Measurements from ENCODE around the gene CCDC160. TPM values are rescaled to one million over a fixed set of nuclear protein-coding genes. Genes with fewer than 3 reads are reported as not detected.

Gene CCDC160
- total RNA-seq, 1 donor from 2014 or later: not detected

- POLR2A ChIA-PET: no interaction called here
- intact Hi-C loops (cut with micrococcal nuclease): no loop called here
- Mint-ChIP-seq H3K27ac (no peak overlapping the region), H3K4me1 (no peaks in the 10 kb centered on the region), H3K36me3 (ENCODE audit: low read depth) (no peaks in the 10 kb centered on the region), H3K4me3 (no peak overlapping the region), H3K27me3 (peaks cover 6% of the 10 kb centered on the region), H3K9me3 (peaks cover 10% of the 10 kb centered on the region)
- DNase-seq (no peak), ATAC-seq (ENCODE audit: low read depth) (no peak)
- CTCF ChIA-PET: no interaction called here
- TF ChIP-seq CTCF (IDR thresholded peaks at IDR 0.05): no peak
Observed at GRCh38 chrX:134294548-134294947, 57.6 kb downstream of the CCDC160 start.

Other genes starting within 250 kb of the CCDC160 start
- gene PHF6, start 136.1 kb downstream of the CCDC160 start, total RNA-seq: 34.9 and 39.6 TPM in 2 replicates
- 27.7 and 30.4 TPM in 2 replicates for gene HPRT1, start 223.0 kb downstream of the CCDC160 start, total RNA-seq

Measured in activated B cell treated with CpG ODN at 0.5 μM for 24 hours (primary cell).